ENCODE data around the gene GNL1.

Gene GNL1, protein sequence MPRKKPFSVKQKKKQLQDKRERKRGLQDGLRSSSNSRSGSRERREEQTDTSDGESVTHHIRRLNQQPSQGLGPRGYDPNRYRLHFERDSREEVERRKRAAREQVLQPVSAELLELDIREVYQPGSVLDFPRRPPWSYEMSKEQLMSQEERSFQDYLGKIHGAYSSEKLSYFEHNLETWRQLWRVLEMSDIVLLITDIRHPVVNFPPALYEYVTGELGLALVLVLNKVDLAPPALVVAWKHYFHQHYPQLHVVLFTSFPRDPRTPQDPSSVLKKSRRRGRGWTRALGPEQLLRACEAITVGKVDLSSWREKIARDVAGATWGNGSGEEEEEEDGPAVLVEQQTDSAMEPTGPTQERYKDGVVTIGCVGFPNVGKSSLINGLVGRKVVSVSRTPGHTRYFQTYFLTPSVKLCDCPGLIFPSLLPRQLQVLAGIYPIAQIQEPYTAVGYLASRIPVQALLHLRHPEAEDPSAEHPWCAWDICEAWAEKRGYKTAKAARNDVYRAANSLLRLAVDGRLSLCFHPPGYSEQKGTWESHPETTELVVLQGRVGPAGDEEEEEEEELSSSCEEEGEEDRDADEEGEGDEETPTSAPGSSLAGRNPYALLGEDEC

DNA sequence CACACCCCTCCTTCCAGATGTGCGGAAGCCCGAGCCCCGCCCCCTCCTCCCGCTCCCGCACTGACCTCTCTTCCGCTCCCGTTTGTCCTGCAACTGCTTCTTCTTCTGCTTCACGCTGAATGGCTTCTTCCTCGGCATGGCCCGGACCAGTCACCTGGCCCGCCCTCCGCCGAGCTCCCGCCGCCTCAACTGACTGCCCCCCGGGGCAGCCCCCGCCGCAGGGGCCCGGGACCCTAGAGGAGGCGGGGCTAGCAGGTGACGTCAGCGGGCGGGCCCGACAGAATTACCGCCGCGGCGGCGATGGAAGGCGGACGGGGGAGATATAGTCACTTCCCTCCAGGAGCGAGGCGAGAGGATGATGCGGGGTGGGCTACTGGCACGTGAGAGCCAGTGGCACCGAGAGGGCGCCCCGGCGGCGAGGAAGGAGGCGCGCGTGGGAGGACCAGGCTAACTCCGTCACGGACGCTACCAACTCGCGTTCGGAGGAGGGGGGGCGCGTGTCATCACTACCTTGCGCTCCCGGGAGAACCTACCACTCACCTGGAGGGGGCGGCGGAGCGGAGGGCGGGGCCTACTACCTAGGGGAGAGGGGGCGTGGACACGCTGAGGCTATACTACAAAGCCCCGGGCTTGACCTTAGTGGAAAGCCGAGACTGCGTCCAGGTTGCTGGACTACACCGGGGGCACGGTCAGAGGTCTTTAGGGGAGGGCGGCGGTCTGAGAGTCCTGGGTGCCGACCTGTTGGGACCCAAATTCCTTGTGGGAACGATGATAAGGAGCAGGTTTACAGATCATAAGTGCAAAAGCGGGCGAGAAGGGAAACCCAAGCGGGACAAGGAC is at the start of gene GNL1:
Gene GNL1, minus strand, starts transcription at position 424 of the 840 bp plus-strand sequence. Its CDS starts 286 bp downstream, at position 138.
- DNase-seq (ENCODE audit: low read depth in 2 of 2, low spot score in 1 of 2), result peak; percentile 99

DNA sequence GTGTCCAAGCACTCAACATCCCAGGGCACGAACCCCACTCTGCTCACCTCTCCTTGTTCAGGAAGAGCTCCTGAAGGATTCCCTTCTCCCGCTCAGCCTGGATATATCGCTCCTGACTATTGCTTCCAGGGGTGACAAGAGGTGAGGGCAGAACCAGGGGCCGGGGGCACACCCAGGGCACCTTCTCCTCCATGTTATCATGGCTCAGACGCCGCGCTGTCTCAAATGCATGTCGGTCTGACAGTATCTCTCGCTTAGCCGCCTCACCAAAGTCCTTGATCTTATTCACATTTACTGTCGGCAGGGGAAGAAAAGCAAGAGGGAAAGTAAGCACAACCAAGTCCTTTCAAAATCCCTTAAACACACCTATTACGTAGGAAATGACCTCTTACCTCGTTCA is 47.7 kb upstream of the GNL1 start:
- no peak for DNase-seq (ENCODE audit: low read depth in 2 of 2, low spot score in 1 of 2)

DNA sequence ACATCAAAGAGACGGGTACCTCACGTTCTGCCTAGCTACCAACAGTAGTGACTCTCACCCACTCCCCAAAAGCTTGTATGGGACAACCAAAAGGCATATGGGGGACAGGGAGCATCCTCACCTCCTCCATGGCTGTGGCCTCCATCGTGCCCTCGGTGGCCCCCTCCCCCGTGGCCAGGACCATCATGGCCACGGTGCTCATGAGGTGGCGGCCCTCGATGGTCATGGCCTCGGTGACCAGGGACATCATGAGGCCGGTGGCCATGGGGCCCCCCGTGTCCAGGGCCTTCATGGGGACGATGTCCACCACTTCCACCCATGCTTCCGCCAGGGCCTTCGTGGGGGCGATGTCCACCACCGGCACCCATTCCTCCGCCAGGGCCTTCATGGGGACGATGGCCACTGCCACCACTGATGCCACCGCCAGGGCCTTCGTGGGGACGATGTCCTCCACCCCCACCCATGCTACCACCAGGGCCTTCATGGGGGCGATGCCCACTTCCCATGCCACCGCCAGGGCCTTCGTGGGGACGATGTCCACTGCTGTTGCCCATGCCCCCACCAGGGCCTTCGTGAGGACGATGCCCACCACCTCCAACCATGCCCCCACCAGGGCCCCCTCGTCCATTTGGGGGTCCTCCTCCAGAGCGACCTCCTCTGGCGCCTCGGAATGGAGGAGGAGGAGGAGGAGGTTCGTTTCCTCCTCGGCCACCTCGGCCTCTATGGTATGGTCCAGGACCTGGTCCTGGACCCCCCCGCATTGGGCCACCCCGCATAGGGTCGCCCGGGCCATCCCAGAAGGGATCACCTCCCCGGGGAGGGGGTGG is 45.7 kb upstream of the GNL1 start:
- no peak for DNase-seq (ENCODE audit: low read depth in 2 of 2, low spot score in 1 of 2)

DNA sequence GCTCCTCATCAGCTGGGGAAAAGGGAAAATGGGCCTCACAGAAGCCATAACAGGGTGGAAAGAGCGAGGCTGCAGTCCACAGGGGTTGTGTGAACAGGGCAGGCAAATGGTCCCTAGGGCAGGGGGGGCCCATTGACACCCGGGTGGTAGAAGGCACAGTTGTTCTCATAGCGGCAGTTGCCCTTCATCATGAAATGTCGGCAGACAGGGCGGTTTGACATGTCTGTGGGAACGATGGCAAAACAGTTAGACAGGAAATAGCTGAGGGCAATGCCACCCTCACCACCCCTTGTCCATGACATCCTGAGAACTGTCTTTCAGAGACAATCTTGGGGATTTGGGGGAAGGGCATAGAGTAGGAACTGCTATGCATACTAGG is 45.1 kb upstream of the GNL1 start:
- DNase-seq (ENCODE audit: low read depth in 2 of 2, low spot score in 1 of 2), result no peak

DNA sequence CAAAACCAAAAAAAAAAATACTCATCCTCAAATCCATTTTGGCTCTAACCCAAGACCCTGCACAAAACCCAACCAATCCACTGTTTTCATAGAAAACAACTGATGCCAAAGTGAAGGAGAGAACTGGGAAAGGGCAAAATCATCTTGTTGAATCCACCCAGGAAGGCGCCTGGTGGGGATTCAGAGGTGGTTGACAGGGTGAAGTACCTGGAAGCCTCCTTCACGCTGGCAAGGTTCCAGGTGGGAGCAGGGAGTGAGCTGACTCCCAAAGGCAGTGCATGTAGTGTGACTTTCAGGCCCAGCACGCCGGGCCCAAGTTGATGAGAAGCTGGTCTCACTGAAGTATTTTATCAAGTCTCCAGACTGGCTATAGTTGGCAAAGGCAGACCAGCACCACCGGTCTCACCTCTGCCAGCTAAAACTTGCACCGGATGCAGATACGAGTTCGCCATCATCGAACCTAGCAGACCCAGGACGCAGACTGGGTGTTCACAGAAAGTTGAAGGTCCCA is 44.2 kb upstream of the GNL1 start:
- no peak for DNase-seq (ENCODE audit: low read depth in 2 of 2, low spot score in 1 of 2)

DNA sequence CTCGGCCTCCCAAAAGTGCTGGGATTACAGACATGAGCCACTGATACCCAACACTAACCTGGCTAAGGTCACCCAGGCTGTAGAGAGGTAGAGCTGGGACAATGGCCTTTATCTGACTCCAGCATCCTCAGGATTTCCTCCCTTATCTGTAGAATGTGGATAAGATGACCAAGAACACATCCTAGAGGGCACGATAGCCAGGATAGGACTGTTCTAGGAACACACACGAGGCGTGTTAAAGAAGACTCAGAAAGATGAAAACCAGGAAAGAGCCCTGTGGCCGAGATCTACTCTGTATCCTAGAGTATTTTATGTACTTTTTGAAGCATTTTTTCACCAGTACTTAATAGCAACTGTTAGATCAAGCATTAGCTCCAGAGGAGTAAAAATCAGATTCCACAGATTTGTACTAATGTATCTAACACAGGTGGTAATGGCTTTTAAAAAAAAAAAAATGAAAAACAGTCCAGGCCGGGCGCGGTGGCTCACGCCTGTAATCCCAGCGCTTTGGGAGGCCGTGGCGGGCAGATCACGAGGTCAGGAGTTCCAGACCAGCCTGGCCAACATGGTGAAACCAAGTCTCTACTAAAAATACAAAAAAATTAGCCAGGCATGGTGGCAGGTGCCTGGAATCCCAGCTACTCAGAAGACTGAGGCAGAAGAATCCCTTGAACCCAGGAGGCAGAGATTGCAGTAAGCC is 43.5 kb upstream of the GNL1 start:
- no peak for DNase-seq (ENCODE audit: low read depth in 2 of 2, low spot score in 1 of 2)

DNA sequence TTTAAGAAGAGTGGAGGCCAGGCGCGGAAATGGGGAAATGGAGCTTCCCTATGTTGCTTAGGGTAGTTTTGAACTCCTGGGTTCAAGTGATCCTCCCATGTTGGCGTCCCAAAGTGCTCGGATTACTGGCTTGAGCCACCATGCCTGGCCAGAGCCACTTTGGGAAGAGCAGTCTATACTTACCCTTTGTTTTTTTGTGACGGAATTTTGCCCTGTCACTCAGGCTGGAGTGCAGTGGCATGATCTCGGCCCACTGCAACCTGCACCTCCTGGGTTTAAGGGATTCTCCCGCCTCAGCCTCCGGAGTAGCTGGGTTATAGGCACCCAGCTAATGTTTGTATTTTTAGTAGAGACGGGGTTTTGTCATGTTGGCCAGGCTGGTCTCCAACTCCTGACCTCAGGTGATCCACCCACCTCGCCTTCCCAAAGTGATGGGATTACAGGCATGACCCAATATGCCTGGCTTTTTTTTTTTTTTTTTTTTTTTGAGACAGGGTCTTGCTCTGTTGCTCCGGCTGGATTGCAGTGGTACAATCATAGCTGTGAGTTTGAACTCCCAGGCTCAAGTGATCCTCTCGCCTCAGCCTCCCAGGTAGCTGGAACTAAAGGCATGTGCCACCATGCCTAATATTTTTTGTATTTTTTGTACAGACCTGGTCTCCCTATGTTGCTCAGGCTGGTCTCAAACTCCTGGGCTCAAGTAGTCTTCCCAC is 42.8 kb upstream of the GNL1 start:
- no peak for DNase-seq (ENCODE audit: low read depth in 2 of 2, low spot score in 1 of 2)

GRCh38 chr6:30597315-30598144 is 41.2 kb upstream of the GNL1 start:
- DNase-seq (ENCODE audit: low read depth in 2 of 2, low spot score in 1 of 2), result peak; percentile 48 to 68

- no peak for DNase-seq (ENCODE audit: low read depth in 2 of 2, low spot score in 1 of 2)
Measured at GRCh38 chr6:30592287-30592686, 36.0 kb upstream of the GNL1 start.

- no peak for DNase-seq (ENCODE audit: low read depth in 2 of 2, low spot score in 1 of 2)
Measured at GRCh38 chr6:30591008-30591407, 34.7 kb upstream of the GNL1 start.

DNA sequence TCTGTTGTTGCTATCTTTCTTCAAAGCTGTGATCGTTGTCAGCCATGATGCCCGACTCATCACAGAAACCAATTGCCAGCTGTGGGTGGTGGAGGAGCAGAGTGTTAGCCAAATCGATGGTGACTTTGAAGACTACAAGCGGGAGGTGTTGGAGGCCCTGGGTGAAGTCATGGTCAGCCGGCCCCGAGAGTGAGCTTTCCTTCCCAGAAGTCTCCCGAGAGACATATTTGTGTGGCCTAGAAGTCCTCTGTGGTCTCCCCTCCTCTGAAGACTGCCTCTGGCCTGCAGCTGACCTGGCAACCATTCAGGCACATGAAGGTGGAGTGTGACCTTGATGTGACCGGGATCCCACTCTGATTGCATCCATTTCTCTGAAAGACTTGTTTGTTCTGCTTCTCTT is 34.2 kb upstream of the GNL1 start:
- no peak for DNase-seq (ENCODE audit: low read depth in 2 of 2, low spot score in 1 of 2)

- DNase-seq (ENCODE audit: low read depth in 2 of 2, low spot score in 1 of 2), result no peak
Measured at GRCh38 chr6:30589754-30590358, 33.6 kb upstream of the GNL1 start.

DNA sequence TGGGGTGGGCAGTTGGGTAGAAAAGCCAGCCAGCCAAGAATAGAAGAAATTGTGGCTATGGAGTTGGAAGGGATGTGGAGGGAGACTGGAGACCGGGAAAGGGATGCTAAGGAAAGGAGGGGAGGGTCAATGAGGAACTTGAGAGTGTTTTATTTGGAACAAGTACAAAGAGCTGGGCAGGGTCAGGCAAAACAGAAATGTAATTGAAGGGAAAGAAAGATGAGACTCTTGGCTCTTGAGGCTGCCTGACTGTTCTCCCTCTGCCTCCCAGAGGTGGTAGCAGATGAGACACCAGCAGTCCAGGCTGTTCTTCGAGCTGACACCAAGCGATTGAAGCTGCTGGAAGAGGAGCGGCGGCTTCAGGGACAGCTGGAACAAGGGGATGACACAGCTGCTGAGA is 27.6 kb upstream of the GNL1 start:
- DNase-seq (ENCODE audit: low read depth in 2 of 2, low spot score in 1 of 2), result no peak

DNA sequence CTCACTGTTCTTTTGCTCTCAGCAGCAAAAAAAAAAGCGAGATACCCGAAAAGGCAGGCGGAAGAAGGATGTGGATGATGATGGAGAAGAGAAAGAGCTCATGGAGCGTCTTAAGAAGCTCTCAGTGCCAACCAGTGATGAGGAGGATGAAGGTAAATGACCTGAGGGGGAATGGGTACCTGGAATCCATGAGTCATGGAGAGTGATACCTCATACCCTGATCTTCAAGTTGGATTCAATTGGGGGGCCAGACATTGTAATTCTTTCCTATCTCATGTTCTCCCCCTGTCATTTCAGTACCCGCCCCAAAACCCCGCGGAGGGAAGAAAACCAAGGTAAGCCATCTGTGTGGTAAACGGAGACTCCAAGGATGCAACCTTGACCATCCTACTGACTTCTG is 21.8 kb upstream of the GNL1 start:
- no peak for DNase-seq (ENCODE audit: low read depth in 2 of 2, low spot score in 1 of 2)

DNA sequence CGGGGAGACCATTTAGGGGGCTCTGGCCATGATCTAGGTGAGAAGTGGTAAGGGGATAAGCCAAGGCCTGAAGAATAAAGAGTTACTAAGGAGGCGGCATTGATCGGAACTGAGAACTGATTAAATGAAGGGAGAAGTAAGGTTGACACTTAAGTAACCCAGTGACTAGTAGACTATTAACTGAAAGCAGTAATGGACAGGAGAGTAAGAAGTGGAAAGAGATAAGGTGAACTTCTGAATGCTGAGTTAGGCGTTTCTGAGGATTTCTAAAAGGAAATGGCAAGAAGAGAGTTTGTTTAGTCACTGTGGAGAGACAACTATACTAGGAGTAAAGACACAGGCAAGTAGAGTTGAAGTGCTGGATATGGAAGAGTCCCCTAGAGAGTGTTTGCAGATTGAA is 16.8 kb upstream of the GNL1 start:
- no peak for DNase-seq (ENCODE audit: low read depth in 2 of 2, low spot score in 1 of 2)

DNA sequence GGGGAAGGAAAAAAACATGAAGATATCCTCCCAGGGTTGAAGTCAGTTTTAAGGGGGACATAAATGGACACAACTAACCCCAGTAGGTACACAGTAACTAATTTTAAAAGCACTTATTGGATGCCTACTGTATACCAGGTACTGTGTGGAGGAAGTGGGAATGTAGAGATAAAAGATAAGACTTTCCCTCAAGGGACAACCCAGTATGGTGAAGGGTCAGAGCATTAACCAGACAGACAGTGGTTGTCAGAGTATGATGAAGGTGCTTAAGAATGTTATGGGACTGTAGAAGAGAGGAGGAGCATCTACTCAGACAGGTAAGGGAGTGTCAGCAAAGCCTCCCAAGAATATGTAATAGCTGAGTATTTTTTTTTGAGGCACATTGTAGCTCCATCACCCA is 15.9 kb upstream of the GNL1 start:
- DNase-seq (ENCODE audit: low read depth in 2 of 2, low spot score in 1 of 2), result no peak

DNA sequence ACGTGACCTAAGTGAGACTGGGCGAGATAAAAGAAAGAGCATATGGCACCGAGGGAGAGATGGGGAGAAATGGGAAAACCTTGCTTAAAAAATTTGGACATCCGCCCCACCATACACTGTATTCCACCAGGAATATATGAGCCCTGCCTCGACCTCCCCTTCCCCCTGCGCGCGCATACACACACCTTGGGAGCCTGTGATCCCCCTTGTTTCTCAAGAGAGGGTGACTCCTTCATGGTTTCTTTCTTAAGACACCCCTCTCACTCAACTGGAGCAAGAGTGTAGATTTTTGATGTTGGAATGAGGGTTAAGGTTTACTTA is 15.4 kb upstream of the GNL1 start:
- DNase-seq (ENCODE audit: low read depth in 2 of 2, low spot score in 1 of 2), result no peak

DNA sequence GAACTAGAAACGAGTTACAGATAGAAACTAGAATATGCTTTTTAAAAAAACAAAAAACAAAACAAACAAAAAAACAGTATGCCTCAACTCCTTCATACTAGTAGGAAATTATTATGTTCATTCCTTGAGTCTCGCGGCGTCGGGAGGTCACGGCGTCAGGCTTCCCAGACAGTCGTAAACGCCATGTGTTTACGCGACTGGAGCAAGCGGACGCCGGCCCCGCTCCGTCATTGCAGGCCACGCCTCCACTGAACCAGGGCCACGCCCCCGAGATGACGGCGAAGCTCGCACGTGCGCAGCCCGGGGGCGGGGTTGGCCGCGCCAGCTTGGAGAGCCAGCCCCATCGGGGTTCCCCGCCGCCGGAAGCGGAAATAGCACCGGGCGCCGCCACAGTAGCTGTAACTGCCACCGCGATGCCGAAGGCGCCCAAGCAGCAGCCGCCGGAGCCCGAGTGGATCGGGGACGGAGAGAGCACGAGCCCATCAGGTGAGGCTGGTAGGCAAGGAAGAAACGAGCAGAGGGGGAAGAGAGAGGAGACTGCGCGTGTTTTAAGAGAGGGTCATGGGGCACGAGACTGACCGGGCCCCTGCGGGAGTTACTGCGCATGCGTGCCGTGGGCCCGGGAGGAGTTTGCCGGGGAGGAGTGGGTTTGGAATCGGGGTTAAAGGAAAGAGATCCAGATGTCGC is 14.9 kb upstream of the GNL1 start, which contains the start of gene ABCF1:
Gene ABCF1, plus strand, starts transcription at position 368 of the 687 bp plus-strand sequence. Its CDS starts 46 bp downstream, at position 414.
- DNase-seq (ENCODE audit: low read depth in 2 of 2, low spot score in 1 of 2), result peak; percentile 99

Measured in stimulated activated CD8-positive, alpha-beta memory T cell treated with anti-CD3 and anti-CD28 coated beads, Interleukin-4, amount 100 ng/mL, for 4 hours (primary cell).